ENCODE measurements around the gene D2HGDH. TPM values are rescaled to one million over a fixed set of nuclear protein-coding genes. Genes with fewer than 3 reads are reported as not detected.

Gene D2HGDH
- total RNA-seq, 1 experiment from 2014 or later = 46.3 TPM

DNA sequence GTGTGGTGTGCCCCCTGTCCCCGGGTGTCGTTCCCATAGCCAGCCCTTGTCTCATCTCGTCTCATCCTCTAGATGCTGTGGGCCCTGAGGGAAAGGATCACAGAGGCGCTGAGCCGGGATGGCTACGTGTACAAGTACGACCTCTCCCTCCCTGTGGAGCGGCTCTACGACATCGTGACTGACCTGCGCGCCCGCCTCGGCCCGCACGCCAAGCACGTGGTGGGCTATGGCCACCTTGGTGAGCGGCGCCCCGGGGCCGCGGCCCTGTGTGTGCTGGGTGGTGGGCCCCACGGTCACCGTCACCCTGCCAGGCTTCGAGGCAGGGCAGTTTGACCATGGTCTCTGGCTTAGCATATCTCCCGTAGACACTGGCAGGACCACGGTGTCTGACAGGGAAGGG, 21.3 kb downstream of the D2HGDH start:
- H3K9ac ChIP-seq (ENCODE audit: low read length) = no peak overlapping the region
- no peak overlapping the region for H2AFZ ChIP-seq (ENCODE audit: low read depth, low read length, poor library complexity, severe bottlenecking)
- DNase-seq (ENCODE audit: low read depth, low spot score) (no peak), ATAC-seq (no peak)
- intact Hi-C loops (cut with micrococcal nuclease) = no loop called here
- H3K4me2 ChIP-seq (ENCODE audit: low read length) = no peak overlapping the region
- no peak overlapping the region for H3K27ac ChIP-seq (ENCODE audit: low read depth, low read length)
- H3K9me3 ChIP-seq (ENCODE audit: control insufficient read depth in 1 of 2, insufficient read depth in 1 of 2, low read depth in 1 of 2, low read length in 2 of 2) = no peaks in the 10 kb centered on the region
- ChIA-PET RAD21 (ENCODE audit: low non-redundant PET in 1 of 2, low total read pairs in 2 of 2, uncharacterized antibody in 2 of 2, unreplicated experiment in 2 of 2) (no interaction called here), CTCF (no interaction called here), POLR2A (no interaction called here)
- no peaks in the 10 kb centered on the region for H3K27me3 ChIP-seq (ENCODE audit: insufficient read depth, low read length)
- no peak overlapping the region for H3K4me3 ChIP-seq (replicated peaks in 1 of 2; ENCODE audit: low read depth in 1 of 2, low read length in 2 of 2)
- no peaks in the 10 kb centered on the region for H3K4me1 ChIP-seq (ENCODE audit: control insufficient read depth in 1 of 2, insufficient read depth in 2 of 2, low read length in 2 of 2)
- H3K79me2 ChIP-seq (ENCODE audit: insufficient read depth, low read length) = no peaks in the 10 kb centered on the region
- no peaks in the 10 kb centered on the region for H4K20me1 ChIP-seq (ENCODE audit: insufficient read depth)
- TF ChIP-seq CBX3 (IDR thresholded peaks at IDR 0.05; ENCODE audit: low read depth) (no peak), CEBPB (IDR thresholded peaks at IDR 0.05; ENCODE audit: low read depth) (no peak), YY1 (IDR thresholded peaks at IDR 0.05; ENCODE audit: extremely low read depth, insufficient replicate concordance, low read depth, low read length) (no peak), ZBTB33 (IDR thresholded peaks at IDR 0.05; ENCODE audit: extremely low read depth, insufficient replicate concordance, low read length) (no peak), EZH2 (IDR thresholded peaks at IDR 0.05) (no peak), POLR2A (IDR thresholded peaks at IDR 0.05; ENCODE audit: borderline replicate concordance, extremely low read depth, insufficient read depth, insufficient read length) (no peak), SIN3A (IDR thresholded peaks at IDR 0.05; ENCODE audit: low read depth) (no peak), SP1 (IDR thresholded peaks at IDR 0.05; ENCODE audit: low read depth) (no peak), ZNF274 (IDR thresholded peaks at IDR 0.05; ENCODE audit: low read depth, low read length) (no peak), POLR2AphosphoS5 (IDR thresholded peaks at IDR 0.05; ENCODE audit: low read depth, low read length) (no peak), MAX (IDR thresholded peaks at IDR 0.05) (no peak), TCF7L2 (IDR thresholded peaks at IDR 0.05; ENCODE audit: borderline replicate concordance, extremely low read depth, insufficient read depth, insufficient read length) (no peak), EGR1 (IDR thresholded peaks at IDR 0.05; ENCODE audit: low read depth) (no peak), JUND (IDR thresholded peaks at IDR 0.05) (no peak), EZH2phosphoT487 (IDR thresholded peaks at IDR 0.05; ENCODE audit: borderline replicate concordance) (no peak), RAD21 (IDR thresholded peaks at IDR 0.05; ENCODE audit: low read depth) (no peak), SRF (IDR thresholded peaks at IDR 0.05; ENCODE audit: low read depth) (no peak)
- TF ChIP-seq, protein P1, sequence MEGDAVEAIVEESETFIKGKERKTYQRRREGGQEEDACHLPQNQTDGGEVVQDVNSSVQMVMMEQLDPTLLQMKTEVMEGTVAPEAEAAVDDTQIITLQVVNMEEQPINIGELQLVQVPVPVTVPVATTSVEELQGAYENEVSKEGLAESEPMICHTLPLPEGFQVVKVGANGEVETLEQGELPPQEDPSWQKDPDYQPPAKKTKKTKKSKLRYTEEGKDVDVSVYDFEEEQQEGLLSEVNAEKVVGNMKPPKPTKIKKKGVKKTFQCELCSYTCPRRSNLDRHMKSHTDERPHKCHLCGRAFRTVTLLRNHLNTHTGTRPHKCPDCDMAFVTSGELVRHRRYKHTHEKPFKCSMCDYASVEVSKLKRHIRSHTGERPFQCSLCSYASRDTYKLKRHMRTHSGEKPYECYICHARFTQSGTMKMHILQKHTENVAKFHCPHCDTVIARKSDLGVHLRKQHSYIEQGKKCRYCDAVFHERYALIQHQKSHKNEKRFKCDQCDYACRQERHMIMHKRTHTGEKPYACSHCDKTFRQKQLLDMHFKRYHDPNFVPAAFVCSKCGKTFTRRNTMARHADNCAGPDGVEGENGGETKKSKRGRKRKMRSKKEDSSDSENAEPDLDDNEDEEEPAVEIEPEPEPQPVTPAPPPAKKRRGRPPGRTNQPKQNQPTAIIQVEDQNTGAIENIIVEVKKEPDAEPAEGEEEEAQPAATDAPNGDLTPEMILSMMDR (IDR thresholded peaks at IDR 0.05 in 2 of 3, conservative IDR thresholded peaks at IDR 0.05 in 1 of 3; ENCODE audit: borderline replicate concordance in 1 of 3, insufficient read depth in 1 of 3, low read depth in 2 of 3, low read length in 2 of 3) = no peak
- H3K36me3 ChIP-seq (ENCODE audit: control insufficient read depth in 1 of 2, insufficient read depth in 2 of 2, low read length in 2 of 2) = peaks cover 11 to 17% of the 10 kb centered on the region in 2 experiments; a peak in 3 of 4 replicates
- no peaks in the 10 kb centered on the region for H3K9me2 ChIP-seq (ENCODE audit: insufficient read depth)
- BruUV-seq (replicated peaks) = no TSS peak
